NCI-H2081 (cell line): Measurements from ENCODE around the gene APIP.

ENCODE experiments used
- DNase-seq, 2 experiments: peaks; one replicate each; lab custom pipeline; 2025; lab: John Stamatoyannopoulos, UW

Gene APIP

GRCh38 chr11:34840736-34841386, 75.3 kb downstream of the APIP start:
- peak in 1 of 2 experiments; percentile 10 for DNase-seq

DNA sequence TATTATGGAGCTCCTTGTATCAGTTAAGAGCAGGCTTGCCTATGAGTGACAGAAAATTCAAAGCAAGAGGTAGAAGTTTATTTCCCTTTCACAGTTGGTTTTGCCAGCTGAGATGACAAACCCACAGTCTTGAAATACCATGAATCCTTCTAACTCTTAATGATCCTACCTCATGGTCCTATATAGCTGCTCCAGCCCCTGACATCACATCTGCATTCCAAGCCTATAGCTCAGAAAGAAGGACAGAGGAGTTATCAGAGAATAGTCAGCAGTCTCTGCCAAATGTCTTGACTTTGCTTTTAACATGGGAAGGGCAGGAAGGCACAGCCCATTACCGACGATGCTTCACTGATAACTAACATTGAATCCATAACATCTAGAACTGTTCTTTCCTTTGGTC, 76.2 kb downstream of the APIP start:
- DNase-seq: no peak

- no peak for DNase-seq
These were observed 79.0 kb downstream of the APIP start for GRCh38 chr11:34836958-34837856.

DNA sequence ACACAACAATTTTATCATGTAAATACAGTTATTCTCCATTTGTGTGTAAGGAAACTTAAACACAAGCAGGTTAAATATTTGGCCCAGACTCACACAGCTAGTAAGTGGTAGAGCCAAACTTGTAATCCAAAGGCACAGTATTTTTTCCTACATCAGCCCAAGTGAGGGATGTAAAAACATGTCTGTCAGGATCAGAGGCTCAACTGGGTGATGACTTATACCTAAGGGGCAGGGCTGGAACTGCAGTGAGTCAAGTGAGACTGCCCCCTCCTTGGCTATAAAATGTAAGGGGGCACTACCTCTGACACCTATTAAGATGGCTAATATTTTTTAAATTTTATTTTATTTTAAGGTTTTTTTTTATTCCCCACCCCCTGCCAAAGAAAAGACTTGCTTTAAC, 82.6 kb downstream of the APIP start:
- DNase-seq: no peak
